Hematopoietic multipotent progenitor cell treated with erythropoietin and hydrocortisone succinate and interleukin-3 and kit ligand, for 6 days (in vitro differentiated cells): Measurements from ENCODE around the gene RTCA.
"Not testable (repeated sequence)": the region's sequence is repeated elsewhere in the genome, so short reads cannot be mapped to it uniquely, and the experiment has no call there.

Experiments
- DNase-seq: peaks from one replicate; pipeline ENCODE4 v3.0.0-alpha.2; 2015

RTCA gene

DNA sequence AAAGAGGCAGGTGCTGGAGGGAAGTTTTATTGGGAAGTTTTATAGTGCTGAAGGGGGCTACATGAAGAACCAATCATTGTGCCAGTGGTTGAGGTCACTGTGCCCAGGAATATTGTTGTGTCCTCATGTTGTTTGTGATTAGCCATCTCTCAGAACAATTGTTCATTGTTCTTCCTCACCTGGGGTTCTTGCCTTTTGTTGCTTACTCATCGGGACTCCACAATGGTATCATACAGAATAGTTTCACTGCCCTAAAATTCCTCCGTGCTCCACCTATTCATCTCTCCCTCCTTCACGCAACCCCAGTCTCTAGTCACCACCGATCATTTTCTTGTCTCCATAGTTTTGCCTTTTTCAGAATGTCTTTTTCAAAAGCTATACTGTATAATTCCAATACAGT lies 47.4 kb downstream of the RTCA start:
- DNase-seq = no peak

DNA sequence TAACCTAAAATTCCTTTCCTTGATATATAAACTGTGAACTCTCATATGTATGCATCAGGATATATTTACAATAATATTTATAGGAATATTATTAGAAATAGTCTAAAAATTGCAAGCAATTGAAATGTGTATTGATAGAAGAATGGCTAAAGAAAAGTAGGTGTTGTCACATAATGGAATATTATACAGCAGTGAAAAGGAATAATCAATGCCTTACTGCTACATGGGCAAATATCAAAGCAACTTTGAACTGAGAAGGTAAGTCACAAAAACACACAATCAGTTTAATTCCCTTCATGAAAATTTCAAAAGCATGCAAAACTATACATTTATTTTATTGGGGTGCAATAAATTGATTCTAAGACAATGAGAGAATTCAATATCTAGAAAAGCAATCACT lies 50.6 kb downstream of the RTCA start:
- DNase-seq = no peak

- no peak for DNase-seq
These were observed 54.5 kb downstream of the RTCA start for GRCh38 chr1:100320311-100321099.

- no peak for DNase-seq
These were observed 55.1 kb downstream of the RTCA start for GRCh38 chr1:100321100-100321493.

- DNase-seq = no peak
These were observed 55.5 kb downstream of the RTCA start for GRCh38 chr1:100321506-100321905.

- DNase-seq = no peak
These were observed 56.6 kb downstream of the RTCA start for GRCh38 chr1:100322436-100323211.

DNA sequence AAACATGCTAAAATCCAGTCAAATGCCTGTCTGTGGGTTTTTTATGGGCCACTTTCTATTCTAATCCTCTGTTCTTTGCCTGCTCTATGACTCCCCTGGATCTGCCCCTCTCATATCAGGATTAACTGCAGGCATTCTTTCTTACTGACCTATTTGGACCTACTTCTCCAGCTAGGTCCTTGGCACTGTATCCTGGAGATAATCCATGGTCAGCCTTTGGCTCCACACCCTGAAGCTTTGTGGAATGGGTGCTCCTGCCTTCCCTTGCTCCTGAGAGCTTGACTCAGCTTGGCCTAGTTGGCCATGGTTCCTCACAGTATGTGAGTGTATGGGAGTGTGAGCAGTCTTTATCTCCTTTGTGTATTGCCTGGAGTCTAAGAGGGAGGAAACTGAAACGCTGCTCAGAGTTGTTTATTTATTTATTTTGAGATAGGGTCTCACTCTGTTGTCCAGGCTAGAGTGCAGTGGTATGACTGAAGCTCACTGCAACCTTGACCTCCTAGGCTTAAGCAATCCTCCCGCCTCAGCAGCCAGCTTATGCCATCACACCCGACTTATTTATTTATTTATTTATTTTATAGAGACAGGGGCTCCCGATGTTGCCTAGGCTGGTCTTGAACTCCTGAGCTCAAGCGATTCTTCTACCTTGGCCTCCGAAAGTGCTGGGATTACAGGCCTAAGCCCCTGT lies 57.5 kb downstream of the RTCA start:
- no peak for DNase-seq

DNA sequence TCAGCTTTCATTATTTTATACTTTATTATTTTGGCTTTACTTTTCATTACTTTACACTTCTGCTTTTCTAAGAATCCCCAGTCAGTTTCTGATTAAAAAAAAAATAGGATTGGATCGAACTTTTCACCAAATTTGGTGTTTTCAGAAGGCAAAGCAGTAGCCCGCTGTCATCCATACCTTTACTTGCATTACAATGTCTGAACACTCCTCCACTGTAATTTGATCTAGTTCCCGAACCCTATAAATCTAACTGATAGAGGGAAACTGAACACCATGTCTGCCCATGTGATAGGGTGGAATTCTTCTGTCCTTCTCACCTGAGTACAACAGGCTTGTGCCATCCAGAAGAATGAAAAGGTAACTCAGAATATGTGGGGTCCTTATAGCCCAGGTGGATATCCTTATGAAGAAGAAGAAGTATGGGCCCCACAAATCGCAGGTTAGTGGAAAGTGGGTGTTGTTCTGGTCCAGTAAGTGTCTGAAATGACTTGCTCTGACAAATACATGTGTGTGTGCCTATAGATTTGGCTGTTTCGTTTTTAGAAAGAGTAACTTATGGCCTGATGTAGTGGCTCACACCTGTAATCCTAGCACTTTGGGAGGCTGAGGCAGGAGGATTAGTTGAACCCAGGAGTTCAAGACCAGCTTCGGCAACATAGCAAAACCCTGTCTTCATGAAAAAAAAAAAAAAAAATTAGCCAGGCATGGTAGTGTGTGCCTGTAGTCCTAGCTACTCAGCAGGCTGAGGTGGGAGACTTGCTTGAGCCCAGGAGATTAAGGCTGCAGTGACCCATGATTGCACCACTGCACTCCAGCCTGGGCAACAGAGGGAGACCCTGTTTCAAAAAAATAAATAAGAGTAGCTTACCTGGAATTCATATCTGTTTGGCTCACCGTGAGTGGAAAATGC lies 59.7 kb downstream of the RTCA start:
- no peak for DNase-seq

GRCh38 chr1:100326325-100326670 lies 60.3 kb downstream of the RTCA start:
- DNase-seq = not testable (repeated sequence)

GRCh38 chr1:100328133-100328532 lies 62.1 kb downstream of the RTCA start:
- DNase-seq = peak; percentile 59

GRCh38 chr1:100331146-100331545 lies 65.1 kb downstream of the RTCA start:
- peak; percentile 18 for DNase-seq

GRCh38 chr1:100332331-100332730 lies 66.3 kb downstream of the RTCA start:
- no peak for DNase-seq

DNA sequence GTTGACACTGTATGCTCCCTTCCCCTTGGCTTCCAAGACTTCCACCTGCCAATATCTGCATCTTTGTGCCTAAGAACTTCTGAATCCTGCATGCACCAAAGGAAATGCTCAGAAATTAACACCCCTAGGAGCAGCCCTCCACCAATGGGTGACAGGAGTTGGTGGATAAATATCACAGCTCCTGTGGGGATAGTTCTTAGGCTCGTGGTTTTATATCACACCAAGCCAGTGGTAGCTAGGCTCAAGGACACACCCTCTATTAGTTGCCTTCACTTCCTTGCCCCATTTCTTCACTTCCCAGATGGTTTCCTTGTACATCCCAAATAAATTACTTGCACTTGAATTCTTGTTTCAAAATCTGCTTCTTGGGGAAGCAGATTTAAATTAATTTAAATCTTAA lies 69.4 kb downstream of the RTCA start:
- DNase-seq = peak; percentile 81

DNA sequence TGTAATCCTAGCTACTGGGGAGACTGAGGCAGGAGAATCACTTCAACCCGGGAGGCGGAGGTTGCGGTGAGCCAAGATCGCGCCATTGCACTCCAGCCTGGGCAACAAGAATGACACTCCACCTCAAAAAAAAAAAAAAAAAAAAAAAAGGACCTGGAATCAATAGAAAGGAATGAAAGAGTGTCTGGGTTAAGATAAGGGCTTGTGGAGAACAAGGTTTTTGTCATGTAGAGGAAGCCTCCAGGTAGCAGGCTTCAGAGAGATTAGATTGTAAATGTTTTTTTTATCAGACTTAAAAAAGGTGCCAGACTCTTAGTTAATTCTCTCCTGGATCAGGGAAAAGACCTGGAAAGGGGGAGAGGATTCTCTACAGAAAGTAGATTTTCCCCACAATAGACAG lies 71.9 kb downstream of the RTCA start:
- peak; percentile 69 for DNase-seq

- DNase-seq = not testable (repeated sequence)
These were observed 73.7 kb downstream of the RTCA start for GRCh38 chr1:100339735-100340134.

DNA sequence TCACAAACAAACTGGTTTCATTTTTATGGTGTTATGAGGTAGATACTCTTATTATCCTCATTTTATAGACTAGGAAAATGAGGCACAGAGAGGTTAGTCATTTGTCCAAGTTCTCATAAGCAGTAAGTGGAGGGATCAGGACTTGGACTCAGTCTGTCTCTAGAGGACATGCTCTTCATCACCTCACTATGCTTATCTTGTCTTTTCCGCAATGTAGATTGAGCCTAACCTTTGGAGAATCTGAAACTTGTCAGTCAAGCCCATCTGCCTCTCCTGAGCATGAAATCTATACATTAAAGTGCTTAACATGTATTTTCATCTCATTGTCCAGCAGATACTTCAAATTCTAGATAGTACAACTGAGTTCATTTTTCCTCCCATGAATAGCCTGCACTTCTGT lies 74.5 kb downstream of the RTCA start:
- DNase-seq = no peak

GRCh38 chr1:100342348-100342747 lies 76.3 kb downstream of the RTCA start:
- DNase-seq = no peak
